CD4-positive, alpha-beta T cell treated with Interleukin-6 for 4 hours (primary cell): ENCODE measurements around the gene CLIP1.

ENCODE experiments used
- DNase-seq: peaks from one replicate; pipeline ENCODE4 v3.0.0-alpha.2; 2020; ENCODE audit warnings: mixed read lengths

Gene CLIP1

DNA sequence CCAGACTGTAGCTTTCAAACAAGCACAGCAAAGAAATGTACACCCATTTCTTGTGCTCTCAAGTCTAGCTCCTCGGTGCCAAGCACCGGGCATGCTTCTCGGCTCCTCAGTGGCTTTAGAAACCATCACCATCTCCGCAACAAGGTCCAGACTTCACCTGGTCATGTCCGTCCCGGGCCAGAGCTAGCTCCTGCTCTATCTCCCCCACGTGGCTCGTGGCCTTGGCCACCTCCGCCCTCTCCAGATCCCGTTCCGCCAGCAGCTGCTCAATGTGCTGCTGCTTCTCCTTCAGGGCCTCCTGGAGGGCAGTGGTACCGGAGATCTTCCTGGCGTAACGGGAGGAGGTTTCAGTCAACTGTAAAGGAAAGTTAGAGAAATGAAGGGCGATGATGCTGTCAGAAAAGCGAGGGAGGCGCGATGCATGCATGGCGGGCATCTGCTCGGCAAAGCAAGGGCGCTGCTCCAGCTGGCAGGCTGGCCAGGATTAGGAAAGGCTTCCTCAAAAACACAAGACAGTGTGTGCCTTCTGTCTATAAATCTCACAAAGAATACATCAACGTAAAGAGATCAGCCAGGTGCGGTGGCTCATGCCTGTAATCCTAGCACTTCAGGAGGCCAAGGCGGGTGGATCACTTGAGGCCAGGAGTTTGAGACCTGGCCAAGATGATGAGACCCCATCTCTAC lies 67.4 kb downstream of the CLIP1 start:
- no peak for DNase-seq

DNA sequence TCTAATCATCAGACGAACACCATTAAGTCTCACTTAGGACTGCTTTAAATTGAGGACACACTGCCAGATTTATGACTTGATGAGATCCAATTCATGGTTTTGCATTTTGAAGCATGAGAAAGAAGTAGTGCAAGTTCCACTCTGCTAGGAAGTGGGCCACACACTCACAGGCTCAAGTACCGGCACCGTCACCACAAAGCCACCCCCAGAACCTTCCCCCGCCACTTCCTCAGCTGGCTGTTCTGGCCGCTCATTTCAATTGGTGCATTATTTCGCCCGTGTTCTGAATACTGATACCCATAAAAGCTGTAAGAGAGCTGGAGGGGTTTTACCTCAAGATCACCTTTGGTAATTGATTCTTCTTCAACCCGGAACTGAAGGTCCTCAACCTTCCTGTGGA lies 70.1 kb downstream of the CLIP1 start:
- DNase-seq = no peak

DNA sequence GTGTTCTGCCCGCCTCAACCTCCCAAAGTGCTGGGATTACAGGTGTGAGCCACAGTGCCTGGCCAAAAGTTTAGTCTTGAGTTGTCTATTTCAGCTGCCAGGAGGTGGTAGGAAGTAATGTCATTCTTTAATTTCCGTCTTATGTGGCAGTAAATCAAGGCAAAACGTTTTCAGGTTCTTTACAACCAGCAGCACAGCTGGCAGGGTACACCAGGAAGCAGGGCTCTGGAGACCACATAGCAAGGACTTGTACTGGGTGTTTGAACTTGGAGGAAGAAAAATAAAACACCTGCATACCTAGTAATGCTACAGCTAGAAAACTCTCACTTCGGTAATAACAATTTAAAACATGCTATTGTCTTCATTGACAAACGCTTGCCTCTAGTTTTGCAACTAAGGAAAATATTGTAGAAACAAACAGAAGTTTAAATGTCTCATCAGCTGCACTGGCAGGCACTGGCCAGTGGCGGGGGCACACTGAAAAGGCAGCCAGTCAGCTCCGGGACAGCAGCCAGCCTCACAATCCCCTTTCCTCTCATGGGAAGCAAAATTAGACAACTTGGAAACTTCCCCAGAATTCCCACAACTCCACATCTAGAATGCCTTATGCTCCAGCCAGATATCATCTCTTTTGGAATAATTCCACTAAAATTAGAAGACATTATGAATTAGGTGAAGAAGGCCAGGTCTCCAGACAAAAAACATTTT lies 72.2 kb downstream of the CLIP1 start:
- DNase-seq = no peak

DNA sequence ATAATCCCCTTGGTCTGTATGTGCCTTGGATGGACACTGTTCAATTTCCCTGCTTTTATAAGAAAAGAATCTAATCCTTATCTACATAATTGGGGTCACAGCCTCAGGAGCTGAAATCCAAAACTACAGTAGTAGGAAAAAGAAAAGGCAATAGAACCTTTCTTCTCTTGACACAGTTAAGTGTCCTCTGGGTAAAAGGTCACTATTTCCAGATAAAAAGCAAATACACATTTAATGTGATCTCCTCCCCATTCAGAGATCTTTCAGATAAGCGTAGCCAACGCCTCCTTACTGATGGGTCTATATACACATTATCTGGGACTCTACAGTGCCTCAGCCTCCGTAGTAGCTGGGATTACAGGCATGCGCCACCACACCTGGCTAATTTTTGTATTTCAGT lies 73.4 kb downstream of the CLIP1 start:
- no peak for DNase-seq

DNA sequence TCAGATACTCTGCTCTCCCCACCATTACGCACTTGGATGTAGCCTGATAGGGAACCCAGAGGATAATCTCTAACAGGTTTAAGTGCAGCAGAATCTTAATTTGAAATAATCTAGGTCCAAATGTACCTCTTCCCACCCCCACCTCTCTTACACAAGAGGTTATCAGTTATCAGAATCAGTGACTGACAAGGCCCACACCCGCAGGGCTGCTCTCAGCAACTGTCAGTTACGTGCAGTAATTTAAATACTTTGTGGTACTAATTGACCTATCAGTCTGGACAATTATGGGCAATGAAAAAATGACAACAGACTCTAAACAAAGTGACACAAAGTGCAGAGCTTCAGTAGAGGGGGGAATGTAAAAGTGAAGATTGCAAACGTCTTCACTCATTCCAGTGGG lies 74.0 kb downstream of the CLIP1 start:
- no peak for DNase-seq

DNA sequence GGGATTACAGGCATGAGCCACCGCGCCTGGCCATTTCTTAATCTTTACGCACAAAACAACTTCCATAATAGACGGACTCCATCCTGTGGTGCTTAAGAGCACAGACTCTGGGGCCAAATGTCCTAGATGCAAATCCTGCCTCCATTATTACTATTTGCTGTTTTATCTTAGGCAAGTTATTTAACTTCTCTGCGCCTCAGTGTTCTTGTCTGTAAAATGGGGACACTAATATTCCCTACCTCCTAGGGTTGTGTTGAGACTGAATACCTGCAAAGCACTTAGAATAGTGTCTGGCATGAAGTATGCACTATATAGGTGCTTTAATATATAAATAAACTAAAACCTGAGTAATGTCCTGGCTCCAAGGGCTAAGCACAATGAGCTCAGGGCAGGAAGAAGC lies 76.4 kb downstream of the CLIP1 start:
- no peak for DNase-seq

DNA sequence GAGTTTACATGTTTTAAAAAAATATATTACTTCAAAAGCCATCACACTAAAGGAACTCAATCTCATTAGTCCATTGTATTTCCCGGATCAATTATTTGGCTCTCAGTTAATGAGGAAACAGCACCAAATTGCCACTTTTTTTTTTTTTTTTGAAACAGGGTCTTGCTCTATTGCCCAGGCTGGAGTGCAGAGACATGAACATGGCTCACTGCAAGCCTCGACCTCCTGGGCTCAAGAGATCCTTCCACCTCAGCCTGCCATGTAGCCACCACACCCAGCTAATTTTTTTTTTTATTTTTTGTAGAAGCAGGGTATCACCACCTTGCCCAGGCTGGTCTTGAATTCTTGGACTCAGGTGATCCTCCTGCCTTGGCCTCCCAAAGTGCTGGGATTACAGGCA lies 77.4 kb downstream of the CLIP1 start:
- DNase-seq = no peak

DNA sequence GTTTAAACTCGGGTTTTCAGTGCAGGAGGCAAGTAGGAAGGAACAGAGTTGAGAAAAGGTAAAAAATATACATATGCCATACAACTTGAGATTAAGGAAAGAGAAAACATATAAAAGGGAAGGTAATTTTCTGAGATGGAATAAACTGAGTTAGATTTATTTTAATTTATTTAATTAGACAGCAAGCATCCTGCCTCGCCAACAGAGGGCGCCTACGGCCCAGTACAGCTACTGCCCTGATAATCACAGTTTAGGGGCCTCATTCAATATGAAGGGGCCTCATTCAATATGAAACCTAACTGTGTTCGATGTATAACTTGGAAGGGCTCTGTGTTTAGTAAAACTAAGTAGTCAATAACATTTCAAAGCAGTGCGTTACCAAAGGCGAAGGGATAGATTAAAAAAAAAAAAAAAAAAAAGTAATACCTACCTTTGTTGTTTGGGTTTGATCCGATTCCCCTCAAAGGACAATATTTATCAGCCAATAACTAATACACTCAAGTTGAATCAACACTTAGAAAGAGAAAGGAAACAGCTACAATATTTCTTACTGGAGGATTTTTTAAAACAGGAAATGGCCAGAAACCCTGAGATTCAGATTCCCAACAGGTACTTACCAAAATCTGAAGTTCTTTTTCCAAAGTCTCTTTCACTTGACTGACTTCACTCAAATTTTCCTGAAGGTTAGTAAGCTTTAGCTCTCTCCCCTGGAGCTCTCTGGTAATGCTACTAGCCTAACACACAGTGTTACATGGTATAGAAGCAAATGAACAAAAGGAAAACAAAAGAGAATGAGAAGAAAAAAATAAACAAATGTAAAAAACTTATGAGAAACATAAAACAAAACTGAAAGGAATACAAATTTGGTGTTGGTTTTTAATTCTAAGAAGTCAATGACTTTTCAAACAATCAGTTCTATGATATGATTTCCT lies 86.2 kb downstream of the CLIP1 start:
- peak; percentile 53 for DNase-seq

DNA sequence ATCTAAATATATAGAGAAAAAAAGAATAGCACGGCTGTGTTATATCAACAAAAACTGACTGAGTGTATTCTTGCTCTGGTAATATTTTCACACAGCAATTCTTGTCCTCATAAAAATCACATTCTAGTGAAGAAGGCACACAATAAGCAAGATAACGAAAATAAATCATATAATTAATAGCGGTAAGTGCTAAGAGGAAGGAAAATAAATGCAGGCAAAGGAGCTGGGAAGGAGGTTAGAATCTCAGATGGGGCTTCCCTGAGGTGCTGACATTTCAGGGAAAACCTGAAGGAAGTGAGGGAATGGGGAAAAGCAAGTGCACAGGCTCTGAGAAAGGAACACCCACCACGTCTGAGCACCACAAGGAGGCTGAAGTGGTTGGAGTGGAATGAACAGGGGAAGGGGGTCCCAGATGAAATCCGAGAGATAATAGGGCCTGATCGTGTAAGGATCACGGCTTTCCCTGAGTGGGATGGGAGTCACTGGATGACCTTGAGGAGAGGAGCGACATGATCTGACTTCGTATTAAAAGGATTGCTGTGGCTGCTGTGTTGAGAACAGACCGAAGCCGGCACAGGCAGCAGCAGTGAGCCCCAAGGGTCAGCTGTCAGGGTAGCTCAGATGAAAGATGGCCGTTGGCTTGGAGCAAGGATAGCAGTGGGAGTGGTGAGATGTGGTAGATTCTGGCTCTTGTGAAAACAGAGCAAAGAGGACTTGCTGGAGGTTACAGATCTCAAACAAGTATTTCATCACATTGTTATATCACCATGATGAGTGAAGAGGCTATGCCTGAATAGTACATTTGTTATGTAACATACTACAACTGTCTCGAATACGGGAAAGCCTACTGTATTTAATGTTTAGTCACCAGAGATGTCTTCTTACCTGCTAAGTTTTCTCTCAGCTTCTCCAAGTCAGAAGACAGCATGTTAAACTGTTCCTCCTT lies 89.1 kb downstream of the CLIP1 start:
- DNase-seq = no peak

DNA sequence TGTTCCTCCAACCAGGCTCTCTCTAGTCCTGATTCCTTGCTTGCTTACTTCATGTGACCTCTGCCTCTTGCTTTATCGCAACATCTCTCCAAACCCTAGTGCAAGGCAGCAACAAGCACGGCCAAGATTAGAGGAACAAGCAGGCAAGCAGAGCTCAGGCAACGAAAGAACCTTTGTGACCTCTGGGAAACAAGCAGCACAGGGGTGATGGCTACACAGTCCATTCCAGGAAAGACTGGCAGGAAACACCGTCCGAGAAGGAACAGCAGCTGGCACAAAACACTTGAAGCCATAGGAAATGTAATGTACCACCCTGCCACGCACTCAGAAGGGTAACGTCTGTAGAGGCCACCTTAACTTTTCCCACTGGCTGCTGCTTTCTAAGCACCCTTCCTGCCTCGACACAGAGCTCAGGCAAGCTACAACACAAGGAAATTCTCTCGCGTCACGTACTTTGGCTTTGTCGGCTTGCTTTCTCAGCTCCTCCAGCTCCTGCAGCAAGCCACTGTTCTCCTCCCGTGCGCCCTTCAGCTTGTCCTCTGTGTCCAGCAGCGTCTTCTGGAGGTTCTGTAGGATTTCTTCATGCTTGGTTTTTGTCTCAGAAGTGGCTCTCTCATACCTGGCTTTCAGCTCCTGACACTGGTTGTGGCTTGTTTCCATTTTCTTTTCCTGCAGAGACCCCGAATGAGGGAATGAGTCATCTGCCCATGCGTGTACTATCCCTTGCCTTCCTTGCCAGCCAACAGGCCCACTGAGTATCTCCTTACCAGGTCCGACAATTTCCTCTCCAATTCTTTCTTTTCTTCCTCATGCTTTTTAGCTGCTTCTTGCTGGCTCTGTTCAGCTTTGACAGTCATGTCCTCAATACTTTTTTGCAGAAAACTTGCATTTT lies 94.7 kb downstream of the CLIP1 start:
- DNase-seq = no peak

DNA sequence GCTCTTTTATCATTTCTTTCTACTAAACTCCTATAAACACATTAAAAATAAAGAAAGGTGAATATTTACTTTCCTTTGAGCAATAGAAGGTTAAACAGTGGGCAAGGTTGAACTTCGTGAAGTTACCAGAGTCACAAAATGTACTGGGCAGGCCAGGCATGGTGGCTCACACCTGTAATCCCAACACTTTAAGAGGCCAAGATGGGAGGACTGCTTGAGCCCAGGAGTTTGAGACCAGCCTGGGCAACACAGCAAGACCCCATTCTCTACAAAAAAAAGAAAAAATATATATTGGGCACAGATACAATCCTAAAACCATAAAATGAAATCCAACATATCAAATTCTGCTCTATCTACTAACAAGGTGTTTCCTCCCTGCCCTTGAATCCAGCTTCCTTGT lies 95.5 kb downstream of the CLIP1 start:
- no peak for DNase-seq

DNA sequence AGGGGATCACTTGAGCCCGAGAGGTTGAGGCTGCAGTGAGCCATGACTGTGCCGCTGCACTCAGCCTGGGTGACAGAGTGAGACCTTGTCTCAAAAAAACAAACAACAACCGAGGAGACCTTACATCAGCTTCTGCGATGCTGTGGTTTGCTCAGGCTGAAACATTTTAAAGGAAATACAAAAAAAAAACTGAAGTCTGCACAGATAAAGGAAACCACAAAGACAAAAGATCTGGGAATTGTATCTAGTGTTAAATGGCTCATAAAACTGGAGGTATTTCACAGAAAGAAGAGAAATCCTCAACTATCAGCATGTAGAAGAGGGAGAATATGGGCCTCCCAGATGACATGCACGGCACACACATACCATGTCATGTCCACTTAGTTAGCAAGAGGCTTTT lies 95.9 kb downstream of the CLIP1 start:
- DNase-seq = peak; percentile 52

DNA sequence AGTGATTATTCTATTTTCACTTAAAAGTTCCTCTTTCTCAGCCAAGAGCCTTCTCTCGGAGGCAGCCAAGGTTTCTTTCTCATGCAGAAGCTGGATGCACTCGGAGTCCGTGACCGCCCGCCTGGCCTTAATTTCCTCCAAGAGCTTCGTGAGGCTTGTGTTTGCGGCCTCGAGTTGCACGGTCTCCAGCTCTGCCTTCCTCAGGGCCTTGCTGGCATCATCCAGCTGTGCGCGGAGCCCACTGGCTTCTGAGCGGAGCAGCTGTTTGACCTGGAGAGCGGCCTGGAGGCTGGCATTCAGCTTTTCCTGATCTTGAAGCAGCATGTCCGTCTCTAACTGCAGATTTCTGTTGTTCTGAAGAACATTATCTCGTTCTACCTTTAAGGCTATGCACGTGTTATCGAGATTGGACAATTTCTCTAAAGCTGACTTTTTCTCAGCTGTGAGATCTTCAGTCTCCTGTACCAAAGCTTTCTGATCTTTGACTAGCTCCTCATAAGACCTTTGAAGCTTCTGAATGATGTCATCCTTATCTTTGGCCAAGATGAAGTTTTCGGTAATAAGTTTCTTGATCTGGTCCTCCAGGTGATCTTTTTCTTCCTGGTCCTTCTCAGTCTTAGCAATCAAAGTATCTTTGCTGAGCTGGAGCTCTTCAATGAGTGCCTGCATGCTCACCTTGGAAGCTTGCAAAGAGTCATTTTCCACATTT lies 99.0 kb downstream of the CLIP1 start:
- DNase-seq = no peak

DNA sequence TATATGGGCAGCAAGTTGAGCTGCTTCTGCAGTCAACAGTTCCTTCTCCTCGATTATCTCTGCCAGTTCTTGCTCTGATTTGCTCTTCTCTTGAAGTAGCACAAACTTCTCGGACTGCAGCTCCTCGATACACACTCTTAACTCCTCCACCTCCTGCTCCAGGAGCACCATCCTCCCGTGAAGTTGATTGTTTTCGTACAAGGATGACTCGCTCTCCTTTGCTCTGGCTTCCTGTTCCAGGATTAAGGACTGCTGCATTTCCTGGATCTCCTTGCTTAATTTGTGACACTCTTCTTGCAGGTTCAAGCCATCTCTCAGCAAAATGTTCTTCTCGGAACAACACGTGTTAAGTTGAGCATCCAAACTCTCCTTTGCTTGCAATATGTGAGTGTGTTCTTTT lies 100.0 kb downstream of the CLIP1 start:
- DNase-seq = no peak

DNA sequence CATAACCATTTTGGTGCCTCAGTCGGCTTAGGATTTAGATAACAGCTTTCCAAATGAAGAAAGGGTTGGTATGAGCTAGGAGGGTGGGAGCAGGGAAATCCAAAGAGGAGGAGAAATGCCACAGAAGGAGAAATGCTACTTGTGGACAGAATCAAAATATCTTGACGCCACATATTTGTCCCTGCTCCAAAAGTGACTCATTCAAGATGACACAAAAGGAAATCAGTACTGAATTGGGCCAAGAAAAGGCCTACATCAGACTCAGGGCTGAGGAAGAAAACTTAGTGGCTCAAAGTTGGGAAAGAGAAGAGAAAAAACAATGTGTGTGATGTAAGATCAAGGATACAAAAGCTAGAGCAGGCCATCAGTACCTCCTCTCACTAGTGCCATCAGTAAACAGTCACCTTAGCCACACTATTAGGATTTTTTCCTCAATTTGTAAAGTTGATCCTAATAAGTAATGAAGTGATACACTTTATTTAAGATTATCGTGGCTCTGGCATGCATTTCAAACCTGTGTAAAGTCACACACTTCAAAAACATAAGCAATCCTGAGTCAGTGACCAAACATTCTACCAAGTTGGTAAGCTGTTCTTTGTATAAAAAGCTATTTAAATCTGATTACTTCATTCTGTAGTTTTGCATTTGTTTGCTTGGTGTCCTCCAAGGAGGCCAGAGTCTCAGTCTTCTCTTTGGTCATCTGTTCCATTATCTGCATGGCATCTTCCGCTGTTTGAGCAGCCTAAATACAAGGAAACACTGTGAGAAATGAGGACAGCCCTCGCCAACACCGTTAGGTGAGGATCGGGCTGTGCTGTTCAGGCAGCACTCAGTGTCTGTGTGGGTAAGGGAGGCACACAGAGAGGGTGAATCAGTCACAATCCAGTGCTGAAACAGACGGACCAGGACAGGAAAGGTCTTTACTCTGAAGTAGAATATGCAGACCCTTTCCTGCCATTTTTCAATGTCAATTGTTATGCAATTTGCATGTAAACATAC lies 103.6 kb downstream of the CLIP1 start:
- no peak for DNase-seq

DNA sequence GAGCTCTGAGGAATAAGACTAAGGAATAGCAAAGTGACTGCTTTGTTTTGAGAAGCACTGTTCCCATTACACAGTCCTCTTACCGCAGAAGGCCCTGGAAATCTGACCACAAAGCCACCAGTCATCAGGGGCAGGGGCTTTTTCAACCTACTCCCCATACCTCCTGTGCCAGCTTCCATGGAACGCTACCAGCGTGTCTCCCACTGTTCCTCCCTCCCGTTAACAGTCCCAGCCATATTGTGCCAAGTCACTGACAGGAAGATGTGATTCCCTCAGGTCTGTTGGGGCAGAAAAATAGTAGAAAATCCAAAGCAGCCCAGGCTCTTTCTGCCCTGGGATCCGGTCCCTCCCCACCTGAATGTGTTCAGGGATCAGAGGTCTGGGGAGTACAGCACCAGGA lies 109.5 kb downstream of the CLIP1 start:
- DNase-seq = no peak

DNA sequence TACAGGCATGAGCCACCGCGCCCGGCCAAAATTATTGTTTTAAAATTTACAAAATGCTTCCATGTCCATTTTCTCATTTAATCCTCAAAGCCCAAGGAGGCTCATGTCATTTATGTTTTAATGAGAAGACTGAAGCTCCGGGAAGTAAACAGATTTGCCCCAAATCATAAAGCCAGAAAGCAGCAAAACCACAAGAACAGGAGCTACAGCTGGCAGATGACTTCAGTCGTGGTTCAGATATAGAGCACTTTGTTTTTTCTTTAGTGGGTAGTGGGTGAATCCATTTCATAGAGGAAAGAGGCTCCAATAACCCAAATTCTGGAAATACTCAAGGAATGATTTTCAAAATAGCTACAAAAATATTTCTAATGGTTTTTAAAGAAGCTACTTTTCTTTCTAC lies 110.8 kb downstream of the CLIP1 start:
- DNase-seq = no peak

DNA sequence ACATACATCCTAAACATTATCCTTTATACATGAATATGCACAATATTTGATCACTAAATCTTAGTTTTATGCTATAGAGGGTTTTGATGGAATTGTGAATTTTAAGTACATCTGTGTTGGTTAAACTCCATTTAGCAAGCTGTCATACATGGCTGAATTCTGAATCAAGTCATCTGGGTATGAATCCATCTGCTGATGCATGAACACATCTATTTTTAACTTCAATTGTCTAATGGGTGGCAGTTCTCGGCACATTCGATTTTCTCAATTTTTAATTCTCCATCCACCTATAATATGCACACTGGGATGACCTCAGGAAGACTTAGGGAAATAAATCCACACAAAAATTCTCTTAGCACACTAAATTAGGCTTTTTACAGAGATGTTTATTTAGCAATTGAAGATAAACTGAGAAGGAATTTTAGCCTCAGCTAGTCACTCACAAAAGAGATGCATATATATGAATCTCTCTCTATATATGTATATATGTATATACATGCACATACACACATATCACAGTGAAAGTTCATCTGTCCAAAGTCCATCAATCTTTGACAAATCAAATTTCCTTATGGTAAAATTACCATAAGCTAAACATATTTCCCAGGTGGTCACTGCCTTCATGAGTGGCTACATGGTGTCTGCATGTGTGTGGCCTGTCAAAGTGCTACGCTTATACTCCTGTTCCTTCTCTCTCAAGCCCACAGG lies 111.7 kb downstream of the CLIP1 start:
- DNase-seq = no peak
